ENCODE data around the gene TLR5. TPM values are rescaled to one million over a fixed set of nuclear protein-coding genes. Genes with fewer than 3 reads are reported as not detected.

The TLR5 gene
- total RNA-seq, 6 donors from 2014 or later = 4.1 to 30.4 (median 14.8) TPM

- ATAC-seq (ENCODE audit: low FRiP score in 2 of 2) (no peak), DNase-seq (no peak)
- Histone ChIP-seq H3K9me3 (no peaks in the 10 kb centered on the region), H3K27me3 (no peaks in the 10 kb centered on the region), H3K36me3 (no peaks in the 10 kb centered on the region), H3K4me1 (peaks cover 0 to 5% (median 0%) of the 10 kb centered on the region in 4 donors), H3K4me3 (no peak overlapping the region), H3K27ac (no peak overlapping the region)
- TF ChIP-seq EP300 (IDR thresholded peaks at IDR 0.05) (no peak), POLR2A (IDR thresholded peaks at IDR 0.05) (no peak), CTCF (IDR thresholded peaks at IDR 0.05) (no peak), POLR2AphosphoS5 (IDR thresholded peaks at IDR 0.05) (no peak)
- WGBS, 2 donors = 65 to 66% methylated on average over 3 of the region's 3 CpGs
Measured at GRCh38 chr1:223153177-223154119, 10.4 kb upstream of the TLR5 start.

DNA sequence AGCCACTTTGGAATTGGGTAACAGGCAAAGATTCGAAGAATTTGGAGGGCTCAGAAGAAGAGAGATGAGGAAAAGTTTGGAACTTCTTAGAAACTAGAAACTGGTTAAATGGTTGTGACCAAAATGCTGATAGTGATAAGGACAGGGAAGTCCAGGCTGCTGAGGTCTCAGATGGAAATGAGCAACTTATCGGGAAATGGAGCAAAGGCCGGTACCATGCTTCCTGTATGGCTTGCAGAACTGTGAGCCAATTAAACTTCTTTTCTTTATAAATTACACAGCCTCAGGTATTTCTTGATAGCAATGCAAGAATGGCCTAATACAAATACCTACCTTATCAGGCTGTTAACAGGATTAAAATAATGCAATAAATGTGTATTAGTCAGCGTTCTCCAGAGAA lies 9.4 kb upstream of the TLR5 start:
- Histone ChIP-seq H3K9me3 (no peaks in the 10 kb centered on the region), H3K36me3 (no peaks in the 10 kb centered on the region), H3K27me3 (no peaks in the 10 kb centered on the region), H3K4me3 (no peak overlapping the region), H3K4me1 (peaks cover 0 to 5% (median 0%) of the 10 kb centered on the region in 4 donors), H3K27ac (no peak overlapping the region)
- ATAC-seq (ENCODE audit: low FRiP score in 2 of 2) (no peak), DNase-seq (no peak)
- TF ChIP-seq POLR2A (IDR thresholded peaks at IDR 0.05) (no peak), POLR2AphosphoS5 (IDR thresholded peaks at IDR 0.05) (no peak), CTCF (IDR thresholded peaks at IDR 0.05) (no peak), EP300 (IDR thresholded peaks at IDR 0.05) (no peak)
- WGBS, 2 donors = 87 to 95% methylated on average over 4 of the region's 4 CpGs

DNA sequence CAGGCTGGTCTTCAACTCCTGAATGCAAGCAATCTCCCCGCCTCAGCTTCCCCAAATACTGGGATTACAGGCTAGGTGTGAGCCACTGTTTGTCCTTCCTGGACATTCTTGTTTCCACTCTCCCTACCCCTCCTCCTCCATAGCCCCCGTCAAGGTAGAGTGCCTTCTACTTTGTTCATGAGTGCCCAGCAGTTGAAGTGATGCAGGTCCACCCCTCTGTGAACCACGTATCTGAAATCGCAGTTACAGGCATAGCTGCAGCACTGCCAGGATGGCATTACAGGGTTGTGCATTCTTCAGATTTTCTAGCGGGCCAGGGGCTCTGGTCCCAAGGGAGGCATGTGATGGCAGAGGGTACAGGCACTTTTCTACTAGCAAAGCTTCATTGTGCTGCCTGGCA lies 7.4 kb upstream of the TLR5 start:
- Histone ChIP-seq H3K36me3 (no peaks in the 10 kb centered on the region), H3K4me3 (no peak overlapping the region), H3K27ac (no peak overlapping the region), H3K27me3 (no peaks in the 10 kb centered on the region), H3K4me1 (peaks cover 0 to 5% (median 0%) of the 10 kb centered on the region in 4 donors), H3K9me3 (no peaks in the 10 kb centered on the region)
- ATAC-seq (ENCODE audit: low FRiP score in 2 of 2) (no peak), DNase-seq (no peak)
- WGBS, 2 donors = 74 to 86% methylated on average over 5 of the region's 5 CpGs
- TF ChIP-seq EP300 (IDR thresholded peaks at IDR 0.05) (no peak), POLR2A (IDR thresholded peaks at IDR 0.05) (no peak), CTCF (IDR thresholded peaks at IDR 0.05) (no peak), POLR2AphosphoS5 (IDR thresholded peaks at IDR 0.05) (no peak)

GRCh38 chr1:223147873-223148272 lies 4.8 kb upstream of the TLR5 start:
- ATAC-seq (ENCODE audit: low FRiP score in 2 of 2) (no peak), DNase-seq (no peak)
- Histone ChIP-seq H3K27ac (no peak overlapping the region), H3K9me3 (no peaks in the 10 kb centered on the region), H3K27me3 (no peaks in the 10 kb centered on the region), H3K4me1 (peaks cover 9 to 12% (median 11%) of the 10 kb centered on the region in 4 donors), H3K36me3 (no peaks in the 10 kb centered on the region), H3K4me3 (no peak overlapping the region)
- 84 to 100% methylated on average over 3 of the region's 3 CpGs for WGBS, 2 donors
- TF ChIP-seq CTCF (IDR thresholded peaks at IDR 0.05) (no peak), EP300 (IDR thresholded peaks at IDR 0.05) (no peak), POLR2A (IDR thresholded peaks at IDR 0.05) (no peak), POLR2AphosphoS5 (IDR thresholded peaks at IDR 0.05) (no peak)

All from upper lobe of left lung (tissue), 6 donors.